ENCODE measurements around the gene CARF.

GRCh38 chr2:203033395-203033794 lies 121.3 kb downstream of the CARF start:
- TF ChIP-seq OSR1 (CRISPR knock-in tag; IDR thresholded peaks at IDR 0.05) (no peak), ZNF8 (CRISPR knock-in tag; IDR thresholded peaks at IDR 0.05) (no peak), BACH2 (CRISPR knock-in tag; IDR thresholded peaks at IDR 0.05; ENCODE audit: borderline replicate concordance) (no peak), ESRRG (CRISPR knock-in tag; IDR thresholded peaks at IDR 0.05) (no peak), TCF4 (CRISPR knock-in tag; IDR thresholded peaks at IDR 0.05; ENCODE audit: borderline replicate concordance) (no peak), GLIS3 (CRISPR knock-in tag; IDR thresholded peaks at IDR 0.05) (no peak)
